MM.1S (cell line): ENCODE data around the gene KLF6.
A peak's percentile ranks its signal among the peaks of the same experiment; 100 is the strongest.

Experiments
- DNase-seq: peaks from one replicate; pipeline ENCODE4 v3.0.0-alpha.2; 2015
- H2AFZ ChIP-seq: fragments of 300-600 bp; sonication (generic); 2 replicates; pipeline ENCODE4 v1.6.0; 2016; ENCODE audit warnings: antibody characterized with exemption, low read length
- H3F3A ChIP-seq: fragments of 300-600 bp; sonication (generic); 2 replicates; pipeline ENCODE4 v1.6.1; 2016; ENCODE audit warnings: mild to moderate bottlenecking, antibody characterized with exemption, low read length, moderate library complexity, mixed read lengths; ENCODE audit not compliant: insufficient read depth
- H3K27ac ChIP-seq: fragments of 300-600 bp; sonication (generic); 2 replicates; pipeline ENCODE4 v1.5.1; 2016; ENCODE audit warnings: mild to moderate bottlenecking, low read length
- H3K27me3 ChIP-seq: fragments of 300-600 bp; sonication (generic); replicated peaks from 2 replicates; pipeline ENCODE4 v1.6.0; 2016; ENCODE audit warnings: low read length; ENCODE audit not compliant: insufficient read depth
- H3K36me3 ChIP-seq: fragments of 300-600 bp; sonication (generic); replicated peaks from 2 replicates; pipeline ENCODE4 v1.6.1; 2016; ENCODE audit warnings: mild to moderate bottlenecking, low read length, mixed read lengths; ENCODE audit not compliant: insufficient read depth
- H3K4me1 ChIP-seq: fragments of 300-600 bp; sonication (generic); 2 replicates; pipeline ENCODE4 v1.6.1; 2016; ENCODE audit warnings: low read length, mixed read lengths
- H3K4me2 ChIP-seq: fragments of 300-600 bp; sonication (generic); 2 replicates; pipeline ENCODE4 v1.6.0; 2016; ENCODE audit warnings: low read depth, low read length
- H3K4me3 ChIP-seq: fragments of 300-600 bp; sonication (generic); 2 replicates; pipeline ENCODE4 v1.5.1; 2016; ENCODE audit warnings: low read length, mixed read lengths
- H3K79me2 ChIP-seq: fragments of 300-600 bp; sonication (generic); 2 replicates; pipeline ENCODE4 v1.6.1; 2016; ENCODE audit warnings: mixed run types, low read length, mixed read lengths
- H3K9ac ChIP-seq: fragments of 300-600 bp; sonication (generic); 2 replicates; pipeline ENCODE4 v1.6.1; 2016; ENCODE audit warnings: low read length, mixed read lengths
- H3K9me2 ChIP-seq: fragments of 300-600 bp; sonication (generic); replicated peaks from 2 replicates; pipeline ENCODE4 v1.6.1; 2016; ENCODE audit warnings: mild to moderate bottlenecking, low read length, mixed read lengths; ENCODE audit not compliant: insufficient read depth
- H3K9me3 ChIP-seq: fragments of 300-600 bp; sonication (generic); replicated peaks from 2 replicates; pipeline ENCODE4 v1.6.1; 2016; ENCODE audit warnings: mild to moderate bottlenecking, low read length, mixed read lengths; ENCODE audit not compliant: insufficient read depth
- H4K20me1 ChIP-seq: fragments of 300-600 bp; sonication (generic); 2 replicates; pipeline ENCODE4 v1.6.1; 2016; ENCODE audit warnings: mild to moderate bottlenecking, low read length, moderate library complexity, mixed read lengths; ENCODE audit not compliant: insufficient read depth
- CTCF ChIP-seq: fragments of 300-600 bp; sonication (generic); IDR thresholded peaks from 2 replicates; pipeline ENCODE4 v1.5.1; 2016; ENCODE audit warnings: antibody characterized with exemption, low read length, mixed read lengths
- EZH2 ChIP-seq: fragments of 300-600 bp; sonication (generic); optimal IDR thresholded peaks from 2 replicates; pipeline ENCODE3; 2017; ENCODE audit warnings: low read depth, mild to moderate bottlenecking, antibody characterized with exemption, low read length, mixed read lengths
- EZH2phosphoT487 ChIP-seq: fragments of 300-600 bp; sonication (generic); IDR thresholded peaks from 2 replicates; pipeline ENCODE4 v1.6.1; 2018; ENCODE audit warnings: antibody characterized with exemption, low read length

Gene KLF6

DNA sequence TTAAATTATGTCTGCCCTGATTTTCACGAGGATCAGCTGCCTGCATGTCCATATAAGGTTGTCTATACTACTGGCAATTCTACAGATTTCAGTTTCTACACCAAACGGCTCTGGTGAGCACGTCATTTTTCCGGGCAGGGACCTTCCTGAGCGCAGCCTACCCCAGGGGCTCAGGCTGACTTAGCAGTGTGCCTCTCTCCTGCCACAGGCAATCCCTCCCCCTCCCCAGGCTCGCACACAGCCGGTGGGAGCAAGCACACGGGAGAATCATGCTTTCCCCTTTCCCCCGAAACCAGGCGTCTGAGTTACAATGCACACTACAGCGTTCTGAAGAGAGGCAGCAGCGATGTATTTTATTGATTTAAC lies 1.7 kb downstream of the KLF6 start:
- H3K9me2 ChIP-seq: no peaks in the 10 kb centered on the region
- H3K4me1 ChIP-seq: peaks cover 22% of the 10 kb centered on the region
- peaks cover 71% of the 10 kb centered on the region for H3K79me2 ChIP-seq
- TF ChIP-seq EZH2phosphoT487: no peak
- H3K27ac ChIP-seq: peak overlapping the region; percentile 99
- peaks cover 62% of the 10 kb centered on the region for H3F3A ChIP-seq
- H2AFZ ChIP-seq: no peak overlapping the region
- H4K20me1 ChIP-seq: peaks cover 14% of the 10 kb centered on the region; the same call in 1 of the 2 replicates
- H3K27me3 ChIP-seq: no peaks in the 10 kb centered on the region
- DNase-seq: peak; percentile 90
- peak overlapping the region; percentile 78 for H3K4me2 ChIP-seq
- no peaks in the 10 kb centered on the region for H3K9me3 ChIP-seq
- H3K4me3 ChIP-seq: peak overlapping the region; percentile 85
- peak overlapping the region; percentile 98 for H3K9ac ChIP-seq
- peaks cover 41% of the 10 kb centered on the region for H3K36me3 ChIP-seq

GRCh38 chr10:3782451-3783315 lies 2.3 kb downstream of the KLF6 start:
- Histone ChIP-seq H2AFZ (no peak overlapping the region), H3K9me3 (no peaks in the 10 kb centered on the region), H3K4me2 (peak overlapping the region; percentile 78), H4K20me1 (peaks cover 14% of the 10 kb centered on the region; the same call in 1 of the 2 replicates), H3K79me2 (peaks cover 76% of the 10 kb centered on the region), H3F3A (peaks cover 68% of the 10 kb centered on the region), H3K9ac (peak overlapping the region; percentile 98), H3K27me3 (no peaks in the 10 kb centered on the region), H3K36me3 (peaks cover 47% of the 10 kb centered on the region), H3K27ac (peak overlapping the region; percentile 99), H3K4me3 (peak overlapping the region; percentile 85), H3K4me1 (peaks cover 22% of the 10 kb centered on the region), H3K9me2 (no peaks in the 10 kb centered on the region)
- TF ChIP-seq EZH2 (no peak), EZH2phosphoT487 (no peak), CTCF (no peak)
- peak; percentile 71 for DNase-seq

- Histone ChIP-seq H3K27ac (peak overlapping the region; percentile 99; the same call in 1 of the 2 replicates), H3K9ac (peak overlapping the region; percentile 98; the same call in 1 of the 2 replicates)
- TF ChIP-seq EZH2phosphoT487: no peak
- no peak for TF ChIP-seq EZH2
- no peak for TF ChIP-seq CTCF
These were observed 2.9 kb downstream of the KLF6 start for GRCh38 chr10:3782146-3782450.

More at GRCh38 chr10:3782146-3782450, 2.9 kb downstream of the KLF6 start:
- no peak for DNase-seq
- Histone ChIP-seq H2AFZ (no peak overlapping the region), H3K36me3 (peaks cover 50% of the 10 kb centered on the region), H4K20me1 (peaks cover 14% of the 10 kb centered on the region; the same call in 1 of the 2 replicates), H3K9me3 (no peaks in the 10 kb centered on the region), H3K4me2 (peak overlapping the region; percentile 78), H3K27me3 (no peaks in the 10 kb centered on the region), H3K4me3 (peak overlapping the region; percentile 85), H3K4me1 (peaks cover 22% of the 10 kb centered on the region), H3K9me2 (no peaks in the 10 kb centered on the region), H3F3A (peaks cover 73% of the 10 kb centered on the region), H3K79me2 (peaks cover 76% of the 10 kb centered on the region)
